HUES64 (cell line): Measurements from ENCODE around the gene CDKAL1.

Source experiments
- H3K27ac ChIP-seq: 2 replicates; pipeline ENCODE4 v1.7.0; 2013; ENCODE audit warnings: low read depth, low read length, inconsistent platforms
- H3K27me3 ChIP-seq: 2 replicates; pipeline ENCODE4 v1.6.1; 2013; ENCODE audit warnings: mild to moderate bottlenecking, low read length; ENCODE audit not compliant: insufficient read depth
- H3K36me3 ChIP-seq: 2 replicates; pipeline ENCODE4 v1.6.1; 2013; ENCODE audit warnings: mild to moderate bottlenecking, low read length; ENCODE audit not compliant: insufficient read depth
- H3K4me1 ChIP-seq: 2 replicates; pipeline ENCODE4 v1.6.1; 2013; ENCODE audit warnings: mild to moderate bottlenecking, low read length, moderate library complexity; ENCODE audit not compliant: insufficient read depth
- H3K4me3 ChIP-seq: 2 replicates; pipeline ENCODE4 v1.5.1; 2013; ENCODE audit warnings: mild to moderate bottlenecking, low read length, moderate library complexity
- H3K9ac ChIP-seq: 2 replicates; pipeline ENCODE4 v1.6.1; 2013; ENCODE audit warnings: mild to moderate bottlenecking, low read depth, low read length
- H3K9me3 ChIP-seq: 2 replicates; pipeline ENCODE4 v1.6.1; 2013; ENCODE audit warnings: low read depth, low read length; ENCODE audit not compliant: insufficient read depth
- WGBS: fragments of 150-250, 120-280 bp; methylation state at CpG from one replicate; pipeline ENCODE4 v1.1.7; 2013; ENCODE audit warnings: missing lambda C conversion rate; 5-methylcytosine and 5-hydroxymethylcytosine counted together

Gene CDKAL1

DNA sequence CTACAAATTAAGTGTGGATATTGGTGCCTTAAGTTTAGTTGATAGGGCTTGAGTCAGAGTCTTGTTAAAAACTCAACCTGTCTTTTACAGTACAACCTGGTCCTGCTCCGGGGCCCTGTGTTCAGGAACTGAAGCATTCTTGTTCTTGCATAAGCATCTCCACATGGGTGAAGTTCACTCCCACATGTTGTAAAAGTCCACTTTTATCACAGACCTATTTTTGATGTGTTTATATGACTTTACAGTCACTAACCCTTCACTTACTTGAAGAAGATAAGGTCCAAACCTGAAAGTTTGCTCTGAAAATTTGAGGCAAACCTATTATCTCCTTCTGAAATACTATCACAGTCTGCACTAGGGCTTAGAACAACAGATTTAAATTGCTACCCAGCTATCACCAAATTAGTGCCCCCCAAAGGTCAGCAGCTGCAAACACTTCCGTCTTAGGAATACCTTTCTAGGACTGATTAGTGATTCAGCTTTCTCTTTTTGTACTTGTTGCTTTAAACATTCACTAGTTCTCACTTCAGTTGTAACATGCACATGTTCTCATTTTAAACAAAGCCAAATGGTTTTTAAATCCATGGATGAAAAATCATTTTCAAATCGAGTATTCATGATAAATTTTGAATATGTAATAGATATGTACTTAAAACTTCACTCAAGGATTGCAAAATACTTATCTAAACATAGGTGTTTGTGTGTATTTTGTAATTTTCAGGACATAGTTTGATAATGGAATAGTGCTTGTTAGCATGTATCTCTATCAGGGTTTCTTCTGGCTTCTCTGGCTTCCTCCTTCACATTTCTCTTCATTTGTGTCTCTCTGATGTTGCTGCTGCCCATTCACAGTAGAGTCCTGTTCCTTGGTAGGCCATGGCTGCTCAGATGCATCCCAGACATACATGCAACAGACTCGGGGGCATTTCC lies 589.5 kb downstream of the CDKAL1 start:
- Histone ChIP-seq H3K27ac (no peak overlapping the region), H3K4me3 (no peak overlapping the region), H3K9me3 (no peaks in the 10 kb centered on the region), H3K9ac (no peak overlapping the region), H3K36me3 (no peaks in the 10 kb centered on the region), H3K27me3 (no peaks in the 10 kb centered on the region), H3K4me1 (no peaks in the 10 kb centered on the region)
- 87% methylated on average over 3 of the region's 4 CpGs for WGBS

- Histone ChIP-seq H3K36me3 (no peaks in the 10 kb centered on the region), H3K27me3 (no peaks in the 10 kb centered on the region), H3K4me3 (no peak overlapping the region), H3K9ac (no peak overlapping the region), H3K9me3 (no peaks in the 10 kb centered on the region), H3K27ac (no peak overlapping the region), H3K4me1 (peaks cover 31% of the 10 kb centered on the region)
Observed at GRCh38 chr6:21128601-21129000, 594.3 kb downstream of the CDKAL1 start.

DNA sequence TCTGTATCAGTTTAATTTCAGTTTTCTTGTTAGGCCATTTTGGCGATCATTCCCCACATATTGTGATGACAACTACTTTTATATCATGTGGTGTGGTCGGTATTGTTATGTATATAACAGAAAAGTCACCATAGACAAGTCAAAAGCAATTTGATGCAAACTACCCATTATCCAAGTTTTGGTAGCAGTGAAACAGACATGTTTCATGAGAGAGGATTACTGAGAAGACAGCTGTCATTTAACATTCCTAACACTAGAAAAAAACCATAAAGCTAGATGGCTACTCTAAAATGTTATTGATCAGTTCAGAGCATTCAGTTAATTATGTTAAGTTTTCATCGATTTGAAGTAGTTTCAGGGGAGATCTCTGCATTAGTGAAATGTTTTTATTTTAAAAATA lies 597.1 kb downstream of the CDKAL1 start:
- no peaks in the 10 kb centered on the region for H3K36me3 ChIP-seq
- H3K27ac ChIP-seq, result no peak overlapping the region
- no peak overlapping the region for H3K4me3 ChIP-seq
- H3K9me3 ChIP-seq, result no peaks in the 10 kb centered on the region
- H3K4me1 ChIP-seq, result peaks cover 52% of the 10 kb centered on the region
- WGBS, result 80% methylated on average over 1 of the region's 3 CpGs
- no peaks in the 10 kb centered on the region for H3K27me3 ChIP-seq
- H3K9ac ChIP-seq, result no peak overlapping the region

DNA sequence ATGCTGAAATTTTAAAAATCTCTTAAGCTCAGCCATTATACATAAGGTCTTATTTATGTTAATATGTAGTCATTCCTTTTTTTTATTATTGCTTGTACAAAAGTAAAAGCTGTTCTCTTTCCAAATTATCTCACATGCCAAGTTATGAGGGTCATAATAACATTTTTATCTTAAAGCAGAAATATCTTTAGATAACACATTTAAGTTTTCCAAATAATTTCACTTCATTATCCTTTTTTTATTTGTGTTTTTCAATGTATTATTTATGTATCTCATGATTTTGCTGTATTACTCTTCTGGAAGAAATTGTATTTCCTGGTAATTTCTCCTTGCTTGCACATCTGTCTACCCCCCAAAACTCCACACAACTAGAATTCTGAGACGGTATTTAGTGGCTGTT lies 598.2 kb downstream of the CDKAL1 start:
- no peaks in the 10 kb centered on the region for H3K36me3 ChIP-seq
- peaks cover 57% of the 10 kb centered on the region for H3K4me1 ChIP-seq
- no peaks in the 10 kb centered on the region for H3K9me3 ChIP-seq
- no peak overlapping the region for H3K9ac ChIP-seq
- no CpG with 5 or more reads among the region's 1 CpG for WGBS
- no peaks in the 10 kb centered on the region for H3K27me3 ChIP-seq
- no peak overlapping the region for H3K4me3 ChIP-seq
- H3K27ac ChIP-seq, result no peak overlapping the region

- Histone ChIP-seq H3K27ac (no peak overlapping the region), H3K4me1 (peaks cover 62% of the 10 kb centered on the region), H3K9me3 (no peaks in the 10 kb centered on the region), H3K27me3 (no peaks in the 10 kb centered on the region), H3K36me3 (no peaks in the 10 kb centered on the region), H3K9ac (no peak overlapping the region), H3K4me3 (no peak overlapping the region)
- WGBS, result 67% methylated on average over 4 of the region's 6 CpGs
Observed at GRCh38 chr6:21132856-21133838, 598.9 kb downstream of the CDKAL1 start.

DNA sequence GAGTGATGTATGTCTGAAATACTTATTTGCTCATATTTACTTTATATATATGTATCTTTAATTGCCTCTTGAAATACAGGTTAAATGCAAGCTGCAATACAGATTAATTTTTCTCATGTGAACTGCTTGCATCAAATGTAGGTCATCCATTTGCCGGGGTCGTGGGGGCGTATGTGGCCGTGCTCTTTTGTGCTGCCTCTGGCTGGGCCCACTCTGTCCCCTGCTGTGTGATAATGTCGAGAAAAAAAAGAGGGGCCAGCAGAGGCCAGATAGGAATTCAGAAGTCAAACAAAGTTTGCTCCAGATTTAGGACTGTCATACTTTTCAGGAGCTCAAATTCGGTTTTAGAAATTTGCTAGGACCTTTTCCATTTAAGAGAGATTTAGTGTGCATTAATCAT lies 599.6 kb downstream of the CDKAL1 start:
- peaks cover 62% of the 10 kb centered on the region for H3K4me1 ChIP-seq
- H3K9me3 ChIP-seq, result no peaks in the 10 kb centered on the region
- no peaks in the 10 kb centered on the region for H3K27me3 ChIP-seq
- H3K4me3 ChIP-seq, result no peak overlapping the region
- H3K9ac ChIP-seq, result no peak overlapping the region
- no peak overlapping the region for H3K27ac ChIP-seq
- WGBS, result 25% methylated on average over 6 of the region's 6 CpGs
- H3K36me3 ChIP-seq, result no peaks in the 10 kb centered on the region

- Histone ChIP-seq H3K36me3 (no peaks in the 10 kb centered on the region), H3K9ac (no peak overlapping the region), H3K9me3 (no peaks in the 10 kb centered on the region), H3K4me1 (peaks cover 62% of the 10 kb centered on the region), H3K27ac (no peak overlapping the region), H3K27me3 (no peaks in the 10 kb centered on the region), H3K4me3 (no peak overlapping the region)
- 96% methylated on average over 4 of the region's 4 CpGs for WGBS
Observed at GRCh38 chr6:21134356-21134755, 600.1 kb downstream of the CDKAL1 start.

DNA sequence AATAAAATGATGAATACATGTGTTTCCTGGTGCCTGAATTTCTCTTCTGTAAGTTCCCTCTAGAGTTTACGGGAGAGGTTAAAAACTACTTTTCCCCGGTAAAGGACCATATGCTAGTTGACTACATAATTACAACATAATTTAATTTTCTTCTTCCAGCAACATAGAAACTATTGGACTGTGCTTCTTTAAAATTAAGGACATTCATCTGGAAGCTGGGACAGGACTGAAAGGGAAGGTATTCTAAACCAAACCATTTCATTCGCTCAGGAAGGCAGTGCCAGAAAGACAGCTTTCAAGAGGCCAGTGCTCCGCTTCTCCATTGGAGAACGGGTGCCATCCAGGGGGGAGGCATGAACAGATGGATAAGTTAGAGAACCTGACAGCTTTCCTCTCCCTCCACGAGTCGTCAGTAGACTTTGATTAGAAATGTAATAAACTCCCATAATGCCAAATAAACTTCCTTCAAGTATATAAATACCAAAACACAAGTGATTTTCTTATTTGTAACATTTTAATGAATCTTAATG lies 601.3 kb downstream of the CDKAL1 start:
- Histone ChIP-seq H3K27ac (no peak overlapping the region), H3K4me1 (peaks cover 62% of the 10 kb centered on the region), H3K36me3 (no peaks in the 10 kb centered on the region), H3K9me3 (no peaks in the 10 kb centered on the region), H3K9ac (no peak overlapping the region), H3K4me3 (no peak overlapping the region), H3K27me3 (no peaks in the 10 kb centered on the region)
- WGBS, result 92% methylated on average over 5 of the region's 7 CpGs

GRCh38 chr6:21137700-21138335 lies 603.6 kb downstream of the CDKAL1 start:
- WGBS, result 92% methylated on average over 2 of the region's 2 CpGs
- peaks cover 39% of the 10 kb centered on the region for H3K4me1 ChIP-seq
- no peaks in the 10 kb centered on the region for H3K9me3 ChIP-seq
- H3K36me3 ChIP-seq, result no peaks in the 10 kb centered on the region
- no peak overlapping the region for H3K9ac ChIP-seq
- H3K27me3 ChIP-seq, result no peaks in the 10 kb centered on the region
- no peak overlapping the region for H3K27ac ChIP-seq
- no peak overlapping the region for H3K4me3 ChIP-seq

- Histone ChIP-seq H3K27me3 (no peaks in the 10 kb centered on the region), H3K36me3 (no peaks in the 10 kb centered on the region), H3K4me3 (no peak overlapping the region), H3K27ac (no peak overlapping the region), H3K9me3 (no peaks in the 10 kb centered on the region), H3K4me1 (peaks cover 32% of the 10 kb centered on the region), H3K9ac (no peak overlapping the region)
- 91% methylated on average over 8 of the region's 8 CpGs for WGBS
Observed at GRCh38 chr6:21138336-21139069, 604.2 kb downstream of the CDKAL1 start.
